Peyer's patch (tissue), 4 donors: ENCODE data around the gene GRM1.

ENCODE experiments used
- CTCF ChIP-seq, 6 experiments: fragments of 450-650 bp in 4 of 6; fragments of 200-600 bp in 2 of 6; sonication (generic) in 1 of 6; IDR thresholded peaks; one replicate each; pipeline ENCODE4 v1.5.1; 2017 to 2019; ENCODE audit warnings: antibody characterized with exemption in 6 of 6, mild to moderate bottlenecking in 3 of 6, moderate library complexity in 1 of 6
- POLR2A ChIP-seq, 2 donors: fragments of 450-650 bp; IDR thresholded peaks; one replicate each; pipeline ENCODE4 v1.5.1; 2017; ENCODE audit warnings: antibody characterized with exemption in 2 of 2, mild to moderate bottlenecking in 2 of 2, moderate library complexity in 2 of 2

- no peak for TF ChIP-seq POLR2A (IDR thresholded peaks at IDR 0.05)
- TF ChIP-seq CTCF (IDR thresholded peaks at IDR 0.05) = no peak
These were observed 261.1 kb downstream of the GRM1 start for GRCh38 chr6:146289816-146290588.
